ENCODE measurements around the gene CCNB2. TPM values are rescaled to one million over a fixed set of nuclear protein-coding genes. Genes with fewer than 3 reads are reported as not detected.

Gene CCNB2
- total RNA-seq, 1 donor from 2014 or later = 374 TPM

- Histone ChIP-seq H3K4me1 (no peaks in the 10 kb centered on the region), H3K9ac (no peak overlapping the region), H3K36me3 (peaks cover 26% of the 10 kb centered on the region), H3K9me3 (ENCODE audit: low read depth) (no peaks in the 10 kb centered on the region), H3K27me3 (no peaks in the 10 kb centered on the region), H3K27ac (no peak overlapping the region), H2AFZ (replicated peaks) (no peak overlapping the region), H3K79me2 (ENCODE audit: low read depth) (peaks cover 70% of the 10 kb centered on the region), H3F3A (ENCODE audit: low read depth) (no peaks in the 10 kb centered on the region), H3K4me2 (no peak overlapping the region), H3K4me3 (no peak overlapping the region), H4K20me1 (ENCODE audit: low read depth) (peaks cover 3% of the 10 kb centered on the region)
- TF ChIP-seq EZH2phosphoT487 (IDR thresholded peaks at IDR 0.05) (no peak), CTCF (IDR thresholded peaks at IDR 0.05) (no peak), EZH2 (IDR thresholded peaks at IDR 0.05) (no peak)
- no peak for DNase-seq (ENCODE audit: low spot score)
- H3K27me3 Mint-ChIP-seq (ENCODE audit: insufficient read depth, low read depth) = no peaks in the 10 kb centered on the region
- peaks cover 69% of the 10 kb centered on the region for H3K36me3 Mint-ChIP-seq
- no peaks in the 10 kb centered on the region for H3K4me1 Mint-ChIP-seq
- H3K9me3 Mint-ChIP-seq = peaks cover 28% of the 10 kb centered on the region
- H3K4me3 Mint-ChIP-seq = no peak overlapping the region
- no peak overlapping the region for H3K27ac Mint-ChIP-seq
Measured at GRCh38 chr15:59131969-59132562, 27.1 kb downstream of the CCNB2 start.

- H3K27ac Mint-ChIP-seq = no peak overlapping the region
- Histone ChIP-seq H3K9ac (no peak overlapping the region), H2AFZ (replicated peaks) (no peak overlapping the region), H3K4me2 (no peak overlapping the region), H3K27me3 (no peaks in the 10 kb centered on the region), H3F3A (ENCODE audit: low read depth) (no peaks in the 10 kb centered on the region), H4K20me1 (ENCODE audit: low read depth) (peaks cover 9% of the 10 kb centered on the region), H3K27ac (no peak overlapping the region), H3K4me3 (no peak overlapping the region), H3K79me2 (ENCODE audit: low read depth) (peaks cover 51% of the 10 kb centered on the region), H3K4me1 (no peaks in the 10 kb centered on the region), H3K9me3 (ENCODE audit: low read depth) (no peaks in the 10 kb centered on the region), H3K36me3 (peaks cover 23% of the 10 kb centered on the region)
- peaks cover 64% of the 10 kb centered on the region for H3K36me3 Mint-ChIP-seq
- TF ChIP-seq CTCF (IDR thresholded peaks at IDR 0.05) (no peak), EZH2phosphoT487 (IDR thresholded peaks at IDR 0.05) (no peak), EZH2 (IDR thresholded peaks at IDR 0.05) (no peak)
- DNase-seq (ENCODE audit: low spot score) = no peak
- H3K4me1 Mint-ChIP-seq = no peaks in the 10 kb centered on the region
- peaks cover 14% of the 10 kb centered on the region for H3K9me3 Mint-ChIP-seq
- H3K4me3 Mint-ChIP-seq = no peak overlapping the region
- H3K27me3 Mint-ChIP-seq (ENCODE audit: insufficient read depth, low read depth) = peaks cover 4% of the 10 kb centered on the region
Measured at GRCh38 chr15:59133929-59134427, 29.0 kb downstream of the CCNB2 start.

GRCh38 chr15:59137566-59137965 lies 32.6 kb downstream of the CCNB2 start:
- no peak overlapping the region for H2AFZ ChIP-seq (replicated peaks)
- no peaks in the 10 kb centered on the region for H3K9me3 Mint-ChIP-seq
- H3K27me3 Mint-ChIP-seq (ENCODE audit: insufficient read depth, low read depth) = peaks cover 4% of the 10 kb centered on the region
- H3K27ac ChIP-seq = no peak overlapping the region
- no peaks in the 10 kb centered on the region for H3K4me1 Mint-ChIP-seq
- H4K20me1 ChIP-seq (ENCODE audit: low read depth) = peaks cover 6% of the 10 kb centered on the region
- no peak for TF ChIP-seq EZH2 (IDR thresholded peaks at IDR 0.05)
- no peak for TF ChIP-seq EZH2phosphoT487 (IDR thresholded peaks at IDR 0.05)
- TF ChIP-seq CTCF (IDR thresholded peaks at IDR 0.05) = no peak
- no peaks in the 10 kb centered on the region for H3K27me3 ChIP-seq
- peaks cover under 1% of the 10 kb centered on the region for H3K36me3 ChIP-seq
- peaks cover 42% of the 10 kb centered on the region for H3K36me3 Mint-ChIP-seq
- no peak overlapping the region for H3K4me2 ChIP-seq
- no peak overlapping the region for H3K4me3 ChIP-seq
- H3K79me2 ChIP-seq (ENCODE audit: low read depth) = peaks cover 16% of the 10 kb centered on the region
- H3K27ac Mint-ChIP-seq = no peak overlapping the region
- no peaks in the 10 kb centered on the region for H3F3A ChIP-seq (ENCODE audit: low read depth)
- H3K4me1 ChIP-seq = no peaks in the 10 kb centered on the region
- no peaks in the 10 kb centered on the region for H3K9me3 ChIP-seq (ENCODE audit: low read depth)
- no peak overlapping the region for H3K9ac ChIP-seq
- no peak overlapping the region for H3K4me3 Mint-ChIP-seq
- no peak for DNase-seq (ENCODE audit: low spot score)
